Peyer's patch (tissue), 4 donors: ENCODE results near the gene ICE1.
"Not testable (repeated sequence)": the region's sequence is repeated elsewhere in the genome, so short reads cannot be mapped to it uniquely, and the experiment has no call there.

Source experiments
- CTCF ChIP-seq, 6 experiments: fragments of 450-650 bp in 4 of 6; fragments of 200-600 bp in 2 of 6; sonication (generic) in 1 of 6; IDR thresholded peaks; one replicate each; pipeline ENCODE4 v1.5.1; 2017 to 2019; ENCODE audit warnings: antibody characterized with exemption in 6 of 6, mild to moderate bottlenecking in 3 of 6, moderate library complexity in 1 of 6
- POLR2A ChIP-seq, 2 donors: fragments of 450-650 bp; IDR thresholded peaks; one replicate each; pipeline ENCODE4 v1.5.1; 2017; ENCODE audit warnings: antibody characterized with exemption in 2 of 2, mild to moderate bottlenecking in 2 of 2, moderate library complexity in 2 of 2

GRCh38 chr5:5395093-5395492, 27.4 kb upstream of the ICE1 start:
- TF ChIP-seq CTCF, POLR2A (IDR thresholded peaks at IDR 0.05): not testable (repeated sequence)
